Measurements from ENCODE around the gene ZSCAN5A.

ZSCAN5A gene

GRCh38 chr19:56297010-56297409 lies 17.6 kb downstream of the ZSCAN5A start:
- DNase-seq (ENCODE audit: low read depth) = no peak
- no peak overlapping the region for H3K4me3 ChIP-seq (ENCODE audit: control insufficient read depth, low read depth, low read length)
- TF ChIP-seq, protein P1, sequence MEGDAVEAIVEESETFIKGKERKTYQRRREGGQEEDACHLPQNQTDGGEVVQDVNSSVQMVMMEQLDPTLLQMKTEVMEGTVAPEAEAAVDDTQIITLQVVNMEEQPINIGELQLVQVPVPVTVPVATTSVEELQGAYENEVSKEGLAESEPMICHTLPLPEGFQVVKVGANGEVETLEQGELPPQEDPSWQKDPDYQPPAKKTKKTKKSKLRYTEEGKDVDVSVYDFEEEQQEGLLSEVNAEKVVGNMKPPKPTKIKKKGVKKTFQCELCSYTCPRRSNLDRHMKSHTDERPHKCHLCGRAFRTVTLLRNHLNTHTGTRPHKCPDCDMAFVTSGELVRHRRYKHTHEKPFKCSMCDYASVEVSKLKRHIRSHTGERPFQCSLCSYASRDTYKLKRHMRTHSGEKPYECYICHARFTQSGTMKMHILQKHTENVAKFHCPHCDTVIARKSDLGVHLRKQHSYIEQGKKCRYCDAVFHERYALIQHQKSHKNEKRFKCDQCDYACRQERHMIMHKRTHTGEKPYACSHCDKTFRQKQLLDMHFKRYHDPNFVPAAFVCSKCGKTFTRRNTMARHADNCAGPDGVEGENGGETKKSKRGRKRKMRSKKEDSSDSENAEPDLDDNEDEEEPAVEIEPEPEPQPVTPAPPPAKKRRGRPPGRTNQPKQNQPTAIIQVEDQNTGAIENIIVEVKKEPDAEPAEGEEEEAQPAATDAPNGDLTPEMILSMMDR (IDR thresholded peaks at IDR 0.05; ENCODE audit: control insufficient read depth, insufficient read depth, low read depth, low read length, missing control alignments) = no peak

GRCh38 chr19:56295531-56296455 lies 18.8 kb downstream of the ZSCAN5A start:
- H3K4me3 ChIP-seq (ENCODE audit: control insufficient read depth, low read depth, low read length) = no peak overlapping the region
- no peak for DNase-seq (ENCODE audit: low read depth)
- TF ChIP-seq, protein P1 (IDR thresholded peaks at IDR 0.05; ENCODE audit: control insufficient read depth, insufficient read depth, low read depth, low read length, missing control alignments) = no peak

DNA sequence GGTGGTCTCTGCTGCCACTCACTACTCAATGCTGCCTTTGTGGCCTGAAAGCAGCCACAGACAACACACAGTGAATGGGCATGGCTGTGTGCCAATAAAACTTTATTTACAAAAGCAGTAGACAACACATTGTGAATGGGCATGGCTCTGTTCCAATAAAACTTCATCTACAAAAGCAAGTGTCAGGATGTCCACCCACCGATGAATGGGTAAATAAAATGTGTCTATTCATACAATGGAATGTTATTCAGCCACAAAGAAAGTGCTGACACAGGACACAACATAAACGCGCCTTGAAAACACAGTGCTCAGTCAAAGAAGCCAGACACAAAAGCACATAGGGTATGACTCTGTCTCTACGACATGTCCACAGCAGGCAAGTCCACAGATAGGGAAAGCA lies 20.1 kb downstream of the ZSCAN5A start:
- DNase-seq (ENCODE audit: low read depth) = no peak

DNA sequence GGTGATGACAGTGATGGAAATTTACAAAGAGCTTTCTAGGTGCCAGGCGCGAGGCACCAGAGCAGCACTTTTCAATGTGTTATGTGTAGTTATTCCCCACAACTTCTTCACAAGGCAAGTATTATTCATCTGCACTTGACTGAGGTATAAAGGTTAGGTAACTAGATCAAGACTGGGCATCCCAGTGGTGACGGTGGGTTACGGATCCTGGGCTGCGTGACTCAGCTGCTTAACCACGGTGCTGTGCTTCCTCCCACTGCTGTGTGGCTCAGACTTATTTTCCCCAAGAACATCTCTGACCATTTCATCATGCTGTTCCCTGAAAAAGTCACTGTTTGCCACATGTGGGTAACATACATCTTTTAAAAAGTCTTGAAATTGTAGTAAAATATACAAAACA lies 22.8 kb downstream of the ZSCAN5A start:
- DNase-seq (ENCODE audit: low read depth) = no peak
- TF ChIP-seq, protein P1 (IDR thresholded peaks at IDR 0.05; ENCODE audit: control insufficient read depth, insufficient read depth, low read depth, low read length, missing control alignments) = no peak
- H3K4me3 ChIP-seq (ENCODE audit: control insufficient read depth, low read depth, low read length) = no peak overlapping the region

More for the DNA sequence above, 20.1 kb downstream of the ZSCAN5A start:
- no peak overlapping the region for H3K4me3 ChIP-seq (ENCODE audit: control insufficient read depth, low read depth, low read length)
- TF ChIP-seq, protein P1 (IDR thresholded peaks at IDR 0.05; ENCODE audit: control insufficient read depth, insufficient read depth, low read depth, low read length, missing control alignments) = no peak

DNA sequence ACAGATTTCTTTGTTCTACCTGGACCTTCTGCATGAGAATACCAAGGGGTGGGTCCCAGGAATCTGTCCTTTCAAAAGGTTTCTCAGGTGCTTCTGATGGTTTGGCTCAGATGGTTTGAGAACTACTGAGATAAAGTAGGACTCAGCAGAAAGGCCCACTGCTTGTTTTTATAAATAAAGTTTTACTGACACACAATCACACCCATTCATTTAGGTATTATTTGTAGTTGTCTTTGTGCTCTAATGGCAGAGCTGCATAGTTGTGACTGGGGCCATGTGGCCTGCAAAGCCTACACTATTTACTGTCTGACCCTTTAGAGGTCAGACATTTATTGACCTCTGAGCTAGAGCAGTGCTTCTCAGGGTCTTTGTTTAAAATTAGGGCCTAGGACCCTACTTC lies 24.5 kb downstream of the ZSCAN5A start:
- TF ChIP-seq, protein P1 (IDR thresholded peaks at IDR 0.05; ENCODE audit: control insufficient read depth, insufficient read depth, low read depth, low read length, missing control alignments) = no peak
- no peak overlapping the region for H3K4me3 ChIP-seq (ENCODE audit: control insufficient read depth, low read depth, low read length)
- DNase-seq (ENCODE audit: low read depth) = no peak

DNA sequence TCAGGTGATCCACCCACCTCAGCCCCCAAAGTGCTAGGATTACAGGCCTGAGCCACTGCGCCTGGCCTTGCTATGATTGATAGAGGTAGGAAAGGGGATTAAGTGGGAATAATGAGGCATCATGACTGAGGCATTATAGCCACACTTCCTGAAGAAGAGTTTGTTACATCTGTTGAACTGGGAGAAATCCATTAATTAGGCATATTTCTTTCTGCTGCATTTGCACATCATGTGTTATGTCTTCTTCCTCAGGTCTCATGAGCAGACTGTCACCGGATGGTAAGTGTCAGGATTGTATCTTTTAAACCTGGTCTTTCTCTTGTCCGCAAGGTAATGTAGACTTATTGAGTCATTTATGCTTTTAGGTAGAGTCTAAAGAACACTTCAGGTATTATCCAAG lies 29.9 kb downstream of the ZSCAN5A start:
- no peak overlapping the region for H3K4me3 ChIP-seq (ENCODE audit: control insufficient read depth, low read depth, low read length)
- DNase-seq (ENCODE audit: low read depth) = no peak
- TF ChIP-seq, protein P1 (IDR thresholded peaks at IDR 0.05; ENCODE audit: control insufficient read depth, insufficient read depth, low read depth, low read length, missing control alignments) = no peak
